ENCODE data around the gene DARS1. TPM values are rescaled to one million over a fixed set of nuclear protein-coding genes. Genes with fewer than 3 reads are reported as not detected.

Gene DARS1
- total RNA-seq, 4 donors from 2014 or later, result 27.1 to 127 (median 62.1) TPM

GRCh38 chr2:135948642-135949355, 36.6 kb downstream of the DARS1 start:
- no peak overlapping the region for H3K4me3 ChIP-seq
- H3K9me3 ChIP-seq, result no peaks in the 10 kb centered on the region
- no peaks in the 10 kb centered on the region for H3K27me3 ChIP-seq
- no peaks in the 10 kb centered on the region for H3K36me3 ChIP-seq
- DNase-seq, result no peak
- intact Hi-C loops (cut with DNase I; ENCODE audit: low total_unique reads), result no loop called here
- peaks cover 0 to 6% of the 10 kb centered on the region in 2 donors for H3K4me1 ChIP-seq
- no peak overlapping the region for H3K27ac ChIP-seq
- TF ChIP-seq, protein P1, sequence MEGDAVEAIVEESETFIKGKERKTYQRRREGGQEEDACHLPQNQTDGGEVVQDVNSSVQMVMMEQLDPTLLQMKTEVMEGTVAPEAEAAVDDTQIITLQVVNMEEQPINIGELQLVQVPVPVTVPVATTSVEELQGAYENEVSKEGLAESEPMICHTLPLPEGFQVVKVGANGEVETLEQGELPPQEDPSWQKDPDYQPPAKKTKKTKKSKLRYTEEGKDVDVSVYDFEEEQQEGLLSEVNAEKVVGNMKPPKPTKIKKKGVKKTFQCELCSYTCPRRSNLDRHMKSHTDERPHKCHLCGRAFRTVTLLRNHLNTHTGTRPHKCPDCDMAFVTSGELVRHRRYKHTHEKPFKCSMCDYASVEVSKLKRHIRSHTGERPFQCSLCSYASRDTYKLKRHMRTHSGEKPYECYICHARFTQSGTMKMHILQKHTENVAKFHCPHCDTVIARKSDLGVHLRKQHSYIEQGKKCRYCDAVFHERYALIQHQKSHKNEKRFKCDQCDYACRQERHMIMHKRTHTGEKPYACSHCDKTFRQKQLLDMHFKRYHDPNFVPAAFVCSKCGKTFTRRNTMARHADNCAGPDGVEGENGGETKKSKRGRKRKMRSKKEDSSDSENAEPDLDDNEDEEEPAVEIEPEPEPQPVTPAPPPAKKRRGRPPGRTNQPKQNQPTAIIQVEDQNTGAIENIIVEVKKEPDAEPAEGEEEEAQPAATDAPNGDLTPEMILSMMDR (IDR thresholded peaks at IDR 0.05), result no peak
- no peak for TF ChIP-seq POLR2A (IDR thresholded peaks at IDR 0.05)

DNA sequence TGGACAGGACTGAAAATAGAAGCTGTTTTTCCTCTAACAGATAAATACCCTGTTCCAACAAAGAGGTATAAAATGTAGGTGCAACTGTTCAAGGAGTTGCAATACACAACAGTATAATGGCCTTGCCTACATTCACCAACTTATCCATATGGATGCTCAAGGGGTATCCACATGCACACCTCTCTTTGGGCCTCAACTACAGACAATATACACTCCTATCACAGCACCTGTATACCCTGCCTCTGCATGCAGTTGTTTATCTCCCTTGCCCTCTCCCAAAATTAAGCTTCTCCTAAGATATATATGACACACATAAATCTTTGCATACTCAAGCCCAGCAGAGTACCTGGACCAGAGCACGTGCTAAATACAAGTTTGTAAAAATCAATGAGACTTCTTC, 37.3 kb downstream of the DARS1 start:
- Histone ChIP-seq H3K4me3 (no peak overlapping the region), H3K36me3 (no peaks in the 10 kb centered on the region), H3K27me3 (no peaks in the 10 kb centered on the region), H3K27ac (no peak overlapping the region), H3K4me1 (peaks cover 0 to 6% of the 10 kb centered on the region in 2 donors), H3K9me3 (no peaks in the 10 kb centered on the region)
- no peak for DNase-seq
- TF ChIP-seq POLR2A (IDR thresholded peaks at IDR 0.05), result no peak
- TF ChIP-seq, protein P1 (IDR thresholded peaks at IDR 0.05), result no peak
- intact Hi-C loops (cut with DNase I; ENCODE audit: low total_unique reads), result no loop called here

DNA sequence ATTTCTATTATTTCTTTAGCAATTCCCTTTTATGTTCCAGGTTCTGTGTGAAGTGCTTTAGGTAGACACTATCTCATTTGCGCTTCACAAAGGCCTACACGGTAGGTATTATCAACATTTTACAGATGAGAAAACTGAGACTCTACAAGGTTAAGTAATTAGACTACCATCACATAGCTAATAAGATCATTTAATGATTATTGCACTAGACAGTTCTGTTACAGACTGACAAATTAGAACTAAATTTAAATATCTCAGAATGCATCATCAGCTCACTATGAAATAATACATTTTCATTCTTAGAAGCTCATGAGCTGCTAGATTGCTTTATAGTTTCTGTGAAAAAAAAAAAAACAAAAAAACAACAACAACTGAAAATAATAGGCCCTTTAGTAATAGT, 37.9 kb downstream of the DARS1 start:
- H3K27ac ChIP-seq, result no peak overlapping the region

DNA sequence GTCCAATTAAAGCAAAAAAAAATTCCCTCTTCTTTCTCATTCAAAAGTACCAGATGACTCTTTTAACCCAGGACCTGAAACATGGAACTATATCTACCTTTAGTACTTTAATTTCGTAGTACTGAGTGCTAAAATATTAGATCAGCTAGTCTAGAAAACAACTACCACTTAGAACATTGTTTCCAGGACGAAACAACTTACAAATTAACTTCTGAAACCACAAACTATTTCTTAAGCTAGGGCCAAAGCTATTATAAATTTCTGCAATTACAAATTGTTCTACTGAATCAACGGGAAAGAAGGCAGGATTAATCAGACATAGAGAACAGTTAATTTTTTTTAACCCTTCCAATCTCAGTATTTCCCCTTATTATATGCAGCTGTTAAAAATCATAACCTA, 39.9 kb downstream of the DARS1 start:
- Histone ChIP-seq H3K4me3 (no peak overlapping the region), H3K27me3 (no peaks in the 10 kb centered on the region), H3K4me1 (peaks cover 0 to 6% of the 10 kb centered on the region in 2 donors), H3K9me3 (no peaks in the 10 kb centered on the region), H3K27ac (no peak overlapping the region), H3K36me3 (no peaks in the 10 kb centered on the region)
- no peak for DNase-seq
- TF ChIP-seq POLR2A (IDR thresholded peaks at IDR 0.05), result no peak
- TF ChIP-seq, protein P1 (IDR thresholded peaks at IDR 0.05), result no peak
- intact Hi-C loops (cut with DNase I; ENCODE audit: low total_unique reads), result no loop called here

More for the DNA sequence above, 37.9 kb downstream of the DARS1 start:
- Histone ChIP-seq H3K27me3 (no peaks in the 10 kb centered on the region), H3K9me3 (no peaks in the 10 kb centered on the region), H3K36me3 (no peaks in the 10 kb centered on the region), H3K4me1 (peaks cover 0 to 6% of the 10 kb centered on the region in 2 donors), H3K4me3 (no peak overlapping the region)
- intact Hi-C loops (cut with DNase I; ENCODE audit: low total_unique reads), result no loop called here
- TF ChIP-seq, protein P1 (IDR thresholded peaks at IDR 0.05), result no peak
- no peak for TF ChIP-seq POLR2A (IDR thresholded peaks at IDR 0.05)
- no peak for DNase-seq

- no peak overlapping the region for H3K27ac ChIP-seq
- intact Hi-C loops (cut with DNase I; ENCODE audit: low total_unique reads), result no loop called here
- TF ChIP-seq POLR2A (IDR thresholded peaks at IDR 0.05), result no peak
- TF ChIP-seq, protein P1 (IDR thresholded peaks at IDR 0.05), result no peak
- DNase-seq, result no peak
- no peaks in the 10 kb centered on the region for H3K36me3 ChIP-seq
- H3K27me3 ChIP-seq, result no peaks in the 10 kb centered on the region
- no peaks in the 10 kb centered on the region for H3K9me3 ChIP-seq
- H3K4me3 ChIP-seq, result no peak overlapping the region
- peaks cover 0 to under 1% of the 10 kb centered on the region in 2 donors for H3K4me1 ChIP-seq
Measured at GRCh38 chr2:135944625-135945024, 40.8 kb downstream of the DARS1 start.
